CD14-positive monocyte (primary cell): ENCODE results near the gene ZBTB49. TPM values are rescaled to one million over a fixed set of nuclear protein-coding genes. Genes with fewer than 3 reads are reported as not detected.

ENCODE experiments used
- DNase-seq, 3 donors: peaks; one replicate each; pipeline ENCODE4 v3.0.0-alpha.2; 2011 to 2022
- H2AFZ ChIP-seq: 2 replicates; pipeline ENCODE4 v1.6.0; 2012; ENCODE audit warnings: mild to moderate bottlenecking, low read depth, low read length, inconsistent platforms; ENCODE audit not compliant: insufficient read depth, poor library complexity, severe bottlenecking
- H3K27ac ChIP-seq, 2 donors: 1 replicate in 1 of 2; 2 replicates in 1 of 2; pipeline ENCODE4 v1.5.1; 2012 to 2013; ENCODE audit warnings: low read length in 2 of 2, control low read depth in 1 of 2, inconsistent platforms in 1 of 2, low read depth in 1 of 2, mild to moderate bottlenecking in 1 of 2
- H3K27me3 ChIP-seq, 2 donors: one replicate each; pipeline versions ENCODE4 v1.6.0 to v1.6.1; 2011 to 2013; ENCODE audit warnings: low read length in 2 of 2; ENCODE audit not compliant: control insufficient read depth in 2 of 2, insufficient read depth in 2 of 2
- H3K36me3 ChIP-seq, 2 donors: replicated peaks in 1 of 2; 1 replicate in 1 of 2; 2 replicates in 1 of 2; pipeline versions ENCODE4 v1.5.1 to v1.6.1; 2012 to 2013; ENCODE audit warnings: low read length in 2 of 2, control low read depth in 1 of 2, inconsistent platforms in 1 of 2, mild to moderate bottlenecking in 1 of 2; ENCODE audit not compliant: insufficient read depth in 2 of 2, control insufficient read depth in 1 of 2
- H3K4me1 ChIP-seq, 2 donors: 1 replicate in 1 of 2; 2 replicates in 1 of 2; pipeline versions ENCODE4 v1.5.1 to v1.6.1; 2012 to 2013; ENCODE audit warnings: low read length in 2 of 2, control low read depth in 1 of 2, inconsistent platforms in 1 of 2, mild to moderate bottlenecking in 1 of 2, moderate library complexity in 1 of 2; ENCODE audit not compliant: insufficient read depth in 2 of 2, control insufficient read depth in 1 of 2
- H3K4me2 ChIP-seq: replicated peaks from 2 replicates; pipeline ENCODE3; 2012; ENCODE audit warnings: low read length, moderate library complexity, mild to moderate bottlenecking; ENCODE audit not compliant: poor library complexity, severe bottlenecking; ENCODE audit errors: extremely low read depth
- H3K4me3 ChIP-seq, 3 experiments: fragments of 200-600 bp in 1 of 3; sonication (generic) in 1 of 3; replicated peaks in 1 of 3; 1 replicate in 2 of 3; 2 replicates in 1 of 3; pipeline ENCODE4 v1.5.1; 2011 to 2013; ENCODE audit warnings: low read length in 3 of 3, mild to moderate bottlenecking in 3 of 3, control low read depth in 2 of 3, low read depth in 2 of 3, inconsistent platforms in 1 of 3, moderate library complexity in 1 of 3
- H3K79me2 ChIP-seq: 2 replicates; pipeline ENCODE4 v1.6.0; 2012; ENCODE audit warnings: mild to moderate bottlenecking, control low read depth, inconsistent platforms, low read length, moderate library complexity; ENCODE audit not compliant: insufficient read depth
- H3K9ac ChIP-seq: 2 replicates; pipeline ENCODE4 v1.6.0; 2017; ENCODE audit warnings: low read length, mild to moderate bottlenecking; ENCODE audit not compliant: insufficient read depth, poor library complexity, severe bottlenecking
- H3K9me3 ChIP-seq, 2 donors: replicated peaks in 1 of 2; 1 replicate in 1 of 2; 2 replicates in 1 of 2; pipeline versions ENCODE4 v1.5.1 to v1.6.1; 2012 to 2013; ENCODE audit warnings: low read length in 2 of 2, control low read depth in 1 of 2; ENCODE audit not compliant: control insufficient read depth in 1 of 2, insufficient read depth in 1 of 2
- H4K20me1 ChIP-seq: 2 replicates; pipeline ENCODE4 v1.6.0; 2012; ENCODE audit warnings: mild to moderate bottlenecking, low read length, control low read depth, moderate library complexity; ENCODE audit not compliant: insufficient read depth
- H3K27ac Mint-ChIP-seq, 7 donors: one replicate each; pipeline ENCODE4 v1.8.0; 2020; ENCODE audit warnings: mild to moderate bottlenecking in 7 of 7, mixed read lengths in 7 of 7, moderate library complexity in 6 of 7, inconsistent platforms in 2 of 7
- H3K27me3 Mint-ChIP-seq, 3 donors: one replicate each; pipeline ENCODE4 v1.8.0; 2021 to 2022; ENCODE audit warnings: low read depth in 3 of 3, mild to moderate bottlenecking in 3 of 3, mixed read lengths in 3 of 3, moderate library complexity in 3 of 3, inconsistent platforms in 1 of 3
- H3K36me3 Mint-ChIP-seq, 2 donors: one replicate each; pipeline ENCODE4 v1.8.0; 2020; ENCODE audit warnings: mixed read lengths in 2 of 2, inconsistent platforms in 1 of 2, mild to moderate bottlenecking in 1 of 2
- H3K4me1 Mint-ChIP-seq: one replicate; pipeline ENCODE4 v1.8.0; 2020; ENCODE audit warnings: mild to moderate bottlenecking, mixed read lengths
- H3K4me3 Mint-ChIP-seq, 2 donors: one replicate each; pipeline ENCODE4 v1.8.0; 2020; ENCODE audit warnings: mild to moderate bottlenecking in 2 of 2, mixed read lengths in 2 of 2, moderate library complexity in 1 of 2
- H3K9me3 Mint-ChIP-seq, 7 donors: one replicate each; pipeline ENCODE4 v1.8.0; 2020 to 2022; ENCODE audit warnings: mixed read lengths in 7 of 7, mild to moderate bottlenecking in 6 of 7, moderate library complexity in 6 of 7, inconsistent platforms in 2 of 7
- CTCF ChIP-seq: fragments of 200-600 bp; IDR thresholded peaks from one replicate; pipeline ENCODE4 v1.8.0; 2022; ENCODE audit warnings: antibody characterized with exemption, mild to moderate bottlenecking
- WGBS: methylation state at CpG from one replicate; pipeline ENCODE4 v1.1.5; 2013; ENCODE audit warnings: missing lambda C conversion rate; ENCODE audit not compliant: insufficient coverage; 5-methylcytosine and 5-hydroxymethylcytosine counted together
- intact Hi-C, 2 donors: fragments of 100-400 bp; cut with micrococcal nuclease; formaldehyde crosslinking; loops; one replicate each; pipeline versions ENCODE4 v1.15.0 to v1.15.1; 2023
- polyA plus RNA-seq, 3 donors: library from polyadenylated mRNA; depleted of rRNA in 1 of 3; unstranded in 2 of 3; stranded (reverse) in 1 of 3; fragments of 300-500 nt in 2 of 3; fragments of >200 nt in 1 of 3; fragmentation: Illumina TruSeq in 2 of 3; gene quantifications; 1 replicate in 2 of 3; 2 replicates in 1 of 3; pipeline ENCODE4 v1.2.3, GENCODE V29; 2012 to 2021

The ZBTB49 gene
- polyA plus RNA-seq, 3 donors, result 1.4 to 3.8 (median 1.7) TPM

- no peak overlapping the region for H3K4me2 ChIP-seq
- no peaks in the 10 kb centered on the region for H4K20me1 ChIP-seq
- Mint-ChIP-seq H3K27ac (no peak overlapping the region), H3K4me3 (no peak overlapping the region), H3K36me3 (no peaks in the 10 kb centered on the region), H3K9me3 (peaks cover 0 to 7% (median 3%) of the 10 kb centered on the region in 7 donors), H3K27me3 (peaks cover 4 to 18% (median 16%) of the 10 kb centered on the region in 3 donors), H3K4me1 (no peaks in the 10 kb centered on the region)
- H3K79me2 ChIP-seq, result no peaks in the 10 kb centered on the region
- H3K27me3 ChIP-seq, result no peaks in the 10 kb centered on the region
- H3K4me1 ChIP-seq, result no peaks in the 10 kb centered on the region
- H2AFZ ChIP-seq, result no peak overlapping the region
- DNase-seq, result no peak
- WGBS, result no CpG with 5 or more reads among the region's 3 CpGs
- H3K9me3 ChIP-seq, result no peaks in the 10 kb centered on the region
- H3K27ac ChIP-seq, result no peak overlapping the region
- no peak overlapping the region for H3K9ac ChIP-seq
- intact Hi-C loops, result no loop called here
- no peak overlapping the region for H3K4me3 ChIP-seq
- TF ChIP-seq CTCF, result no peak
- no peaks in the 10 kb centered on the region for H3K36me3 ChIP-seq
These were observed 59.8 kb downstream of the ZBTB49 start for GRCh38 chr4:4349867-4350266.

- H3K36me3 Mint-ChIP-seq, result no peaks in the 10 kb centered on the region
- intact Hi-C loops, result no loop called here
These were observed 60.9 kb downstream of the ZBTB49 start for GRCh38 chr4:4350909-4351308.

More at GRCh38 chr4:4350909-4351308, 60.9 kb downstream of the ZBTB49 start:
- Mint-ChIP-seq H3K4me3 (no peak overlapping the region), H3K27ac (no peak overlapping the region), H3K9me3 (peaks cover 0 to 7% (median 3%) of the 10 kb centered on the region in 7 donors), H3K27me3 (peaks cover 2 to 21% (median 17%) of the 10 kb centered on the region in 3 donors), H3K4me1 (no peaks in the 10 kb centered on the region)
- Histone ChIP-seq H3K9me3 (no peaks in the 10 kb centered on the region), H3K27me3 (no peaks in the 10 kb centered on the region), H3K9ac (no peak overlapping the region), H4K20me1 (no peaks in the 10 kb centered on the region), H3K4me3 (no peak overlapping the region), H3K36me3 (no peaks in the 10 kb centered on the region), H3K27ac (no peak overlapping the region), H3K4me1 (no peaks in the 10 kb centered on the region), H2AFZ (no peak overlapping the region), H3K4me2 (no peak overlapping the region), H3K79me2 (no peaks in the 10 kb centered on the region)
- no peak for TF ChIP-seq CTCF
- WGBS, result 60% methylated on average over 1 of the region's 4 CpGs
- no peak for DNase-seq
